SK-N-SH (cell line): ENCODE data around the gene SHLD2. TPM values are rescaled to one million over a fixed set of nuclear protein-coding genes. Genes with fewer than 3 reads are reported as not detected.
"Not testable (repeated sequence)": the region's sequence is repeated elsewhere in the genome, so short reads cannot be mapped to it uniquely, and the experiment has no call there.

Source experiments
- CTCF ChIA-PET: fragments of 300-600, 350-600 bp; formaldehyde crosslinking; extraction: SDS; loops from one replicate; lab custom pipeline; 2021; lab: Yijun Ruan, JAX
- POLR2A ChIA-PET: fragments of 350-600 bp; sonication (Branson Sonifier 250); formaldehyde crosslinking; extraction: SDS; loops from one replicate; lab custom pipeline; 2020; ENCODE audit warnings: antibody characterized with exemption, inconsistent platforms; lab: Yijun Ruan, JAX
- DNase-seq: peaks from one replicate; pipeline ENCODE4 v3.0.0; 2012
- H2AFZ ChIP-seq: fragments of 200-600 bp; sonication (generic); 2 replicates; pipeline ENCODE4 v1.8.1; 2016; ENCODE audit warnings: antibody characterized with exemption, mild to moderate bottlenecking, low read depth
- H3F3A ChIP-seq: fragments of 200-600 bp; sonication (generic); replicated peaks from 2 replicates; pipeline ENCODE3; 2016; ENCODE audit warnings: antibody characterized with exemption, mild to moderate bottlenecking; ENCODE audit not compliant: insufficient read depth
- H3K27ac ChIP-seq, 2 experiments: fragments of 200-500 bp in 1 of 2; fragments of 200-600 bp in 1 of 2; sonication (Bioruptor generic) in 1 of 2; sonication (generic), shearing (Covaris generic) in 1 of 2; 2 replicates each; pipeline versions ENCODE4 v1.5.1 to v1.6.1; 2014 to 2016; ENCODE audit warnings: low read depth in 2 of 2, inconsistent platforms in 1 of 2, low read length in 1 of 2, mild to moderate bottlenecking in 1 of 2, mixed read lengths in 1 of 2
- H3K27me3 ChIP-seq: fragments of 200-600 bp; sonication (generic), shearing (Covaris generic); 2 replicates; pipeline ENCODE4 v1.6.1; 2016; ENCODE audit warnings: mixed run types; ENCODE audit not compliant: insufficient read depth
- H3K36me3 ChIP-seq, 2 experiments: fragments of 200-500 bp in 1 of 2; fragments of 200-600 bp in 1 of 2; sonication (Bioruptor generic) in 1 of 2; sonication (generic) in 1 of 2; replicated peaks in 1 of 2; 2 replicates each; pipeline versions ENCODE3 to v1.5.1; 2014 to 2016; ENCODE audit warnings: low read length in 1 of 2, mild to moderate bottlenecking in 1 of 2; ENCODE audit not compliant: insufficient read depth in 2 of 2, control insufficient read depth in 1 of 2
- H3K4me1 ChIP-seq, 2 experiments: fragments of 200-500 bp in 1 of 2; fragments of 200-600 bp in 1 of 2; sonication (Bioruptor generic) in 1 of 2; sonication (generic), shearing (Covaris generic) in 1 of 2; 2 replicates each; pipeline versions ENCODE4 v1.5.1 to v1.6.1; 2014 to 2016; ENCODE audit warnings: low read depth in 1 of 2, low read length in 1 of 2, mixed run types in 1 of 2; ENCODE audit not compliant: insufficient read depth in 2 of 2, control insufficient read depth in 1 of 2
- H3K4me2 ChIP-seq: fragments of 200-600 bp; sonication (generic), shearing (Covaris generic); 2 replicates; pipeline ENCODE4 v1.6.1; 2017; ENCODE audit warnings: mixed run types
- H3K4me3 ChIP-seq, 2 experiments: fragments of 200-500 bp in 1 of 2; fragments of 200-600 bp in 1 of 2; sonication (Bioruptor generic) in 1 of 2; sonication (generic), shearing (Covaris generic) in 1 of 2; 2 replicates each; pipeline versions ENCODE4 v1.5.1 to v1.8.1; 2014 to 2016; ENCODE audit warnings: low read depth in 2 of 2, inconsistent platforms in 1 of 2, low read length in 1 of 2, mild to moderate bottlenecking in 1 of 2, mixed read lengths in 1 of 2, moderate library complexity in 1 of 2
- H3K79me2 ChIP-seq: fragments of 200-600 bp; sonication (generic); 2 replicates; pipeline ENCODE4 v1.8.1; 2017; ENCODE audit warnings: mild to moderate bottlenecking; ENCODE audit not compliant: insufficient read depth
- H3K9ac ChIP-seq: fragments of 200-600 bp; sonication (generic); 2 replicates; pipeline ENCODE4 v1.6.1; 2017; ENCODE audit warnings: mixed run types
- H3K9me2 ChIP-seq: fragments of 200-600 bp; sonication (generic); 2 replicates; pipeline ENCODE4 v1.6.1; 2017; ENCODE audit warnings: mixed run types
- H3K9me3 ChIP-seq: fragments of 200-600 bp; sonication (generic); 2 replicates; pipeline ENCODE4 v1.6.1; 2017; ENCODE audit warnings: mixed run types, mild to moderate bottlenecking, moderate library complexity
- H4K20me1 ChIP-seq: fragments of 200-600 bp; sonication (generic); 2 replicates; pipeline ENCODE4 v1.6.1; 2017; ENCODE audit warnings: mild to moderate bottlenecking, mixed run types; ENCODE audit not compliant: insufficient read depth
- WGBS: methylation state at CpG from one replicate; pipeline ENCODE4 v1.1.6; 2017; ENCODE audit warnings: low lambda C conversion rate; 5-methylcytosine and 5-hydroxymethylcytosine counted together
- polyA plus RNA-seq, 3 experiments: library from polyadenylated mRNA; depleted of rRNA; stranded (reverse); fragments of >200 nt; gene quantifications; 2 replicates each; pipeline ENCODE4 v1.2.3, GENCODE V29; 2012

Gene SHLD2
- polyA plus RNA-seq, 1 of the 3 experiments (the other 2 are of a cell fraction): 4.7 TPM

- CTCF ChIA-PET, H3K4me2 ChIP-seq, POLR2A ChIA-PET, DNase-seq, H4K20me1 ChIP-seq, H3K4me3 ChIP-seq, H3K79me2 ChIP-seq, H3K36me3 ChIP-seq, H3K27me3 ChIP-seq, H3K9ac ChIP-seq, H3K9me3 ChIP-seq, H3F3A ChIP-seq, H3K4me1 ChIP-seq, H3K27ac ChIP-seq, H2AFZ ChIP-seq, H3K9me2 ChIP-seq: not testable (repeated sequence)
- WGBS: 99% methylated on average over 3 of the region's 3 CpGs
Measured at GRCh38 chr10:87127607-87128156, 32.7 kb downstream of the SHLD2 start.

- H3K9ac ChIP-seq, H3K4me2 ChIP-seq, H3K4me3 ChIP-seq, H3K27me3 ChIP-seq, H3K36me3 ChIP-seq, POLR2A ChIA-PET, H4K20me1 ChIP-seq, H3K27ac ChIP-seq, H3K9me3 ChIP-seq, H3K9me2 ChIP-seq, H2AFZ ChIP-seq, CTCF ChIA-PET, DNase-seq, H3F3A ChIP-seq, H3K79me2 ChIP-seq, H3K4me1 ChIP-seq: not testable (repeated sequence)
Measured at GRCh38 chr10:87132176-87132575, 37.2 kb downstream of the SHLD2 start.

- POLR2A ChIA-PET, CTCF ChIA-PET: not testable (repeated sequence)
- 95% methylated on average over 2 of the region's 2 CpGs for WGBS
Measured at GRCh38 chr10:87133936-87134335, 38.9 kb downstream of the SHLD2 start.

GRCh38 chr10:87134440-87134839 is 39.4 kb downstream of the SHLD2 start:
- H3F3A ChIP-seq, H2AFZ ChIP-seq, H3K27ac ChIP-seq, H3K4me2 ChIP-seq, H3K9me2 ChIP-seq, H3K9ac ChIP-seq, H3K4me1 ChIP-seq, H3K79me2 ChIP-seq, POLR2A ChIA-PET, DNase-seq, H4K20me1 ChIP-seq, H3K9me3 ChIP-seq, H3K27me3 ChIP-seq, H3K4me3 ChIP-seq, CTCF ChIA-PET: not testable (repeated sequence)
- H3K36me3 ChIP-seq: peaks cover 0 to 15% of the 10 kb centered on the region in 2 experiments
- WGBS: 100% methylated on average over 2 of the region's 2 CpGs

More at GRCh38 chr10:87133936-87134335, 38.9 kb downstream of the SHLD2 start:
- H3K4me3 ChIP-seq, H3K9ac ChIP-seq, H4K20me1 ChIP-seq, H3K9me2 ChIP-seq, H3K79me2 ChIP-seq, H2AFZ ChIP-seq, DNase-seq, H3K27ac ChIP-seq, H3F3A ChIP-seq, H3K4me2 ChIP-seq, H3K4me1 ChIP-seq, H3K27me3 ChIP-seq, H3K9me3 ChIP-seq: not testable (repeated sequence)
- H3K36me3 ChIP-seq: peaks cover 0 to 15% of the 10 kb centered on the region in 2 experiments

- H3K4me1 ChIP-seq, CTCF ChIA-PET, H3F3A ChIP-seq, H3K27ac ChIP-seq, H4K20me1 ChIP-seq, H3K27me3 ChIP-seq, H3K4me2 ChIP-seq, H3K9me2 ChIP-seq, H3K9me3 ChIP-seq, H3K79me2 ChIP-seq, H3K4me3 ChIP-seq, POLR2A ChIA-PET, H3K9ac ChIP-seq, H2AFZ ChIP-seq, DNase-seq: not testable (repeated sequence)
- peaks cover 0 to 15% of the 10 kb centered on the region in 2 experiments for H3K36me3 ChIP-seq
Measured at GRCh38 chr10:87137478-87137877, 42.5 kb downstream of the SHLD2 start.

- 65% methylated on average over 5 of the region's 5 CpGs for WGBS
- H3F3A ChIP-seq, H3K9me3 ChIP-seq, H3K79me2 ChIP-seq, H3K4me3 ChIP-seq, H3K27ac ChIP-seq, DNase-seq, H3K36me3 ChIP-seq, POLR2A ChIA-PET, H3K4me2 ChIP-seq, H3K4me1 ChIP-seq, CTCF ChIA-PET, H4K20me1 ChIP-seq, H3K27me3 ChIP-seq, H3K9me2 ChIP-seq, H2AFZ ChIP-seq, H3K9ac ChIP-seq: not testable (repeated sequence)
Measured at GRCh38 chr10:87142230-87143108, 47.5 kb downstream of the SHLD2 start.
